Measurements from ENCODE around the gene KRT84.

Gene KRT84

DNA sequence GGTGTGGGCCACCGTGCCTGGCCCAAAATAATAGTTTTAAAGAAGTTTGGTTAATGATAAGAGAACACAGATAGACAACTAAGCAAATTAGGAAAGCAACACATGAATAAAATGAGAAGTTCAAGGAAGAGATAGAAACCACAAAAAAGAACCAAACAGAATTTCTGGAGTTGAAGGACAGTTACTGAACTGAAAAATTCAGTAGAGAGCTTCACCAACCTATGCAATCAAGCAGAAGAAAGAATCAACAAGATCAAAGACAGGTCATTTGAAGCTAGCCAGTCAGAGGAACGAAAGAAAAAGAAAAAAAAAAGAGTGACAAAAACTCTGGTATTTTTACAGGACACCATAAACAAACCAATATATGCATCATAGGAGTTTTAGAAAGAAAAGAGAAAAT lies 48.8 kb downstream of the KRT84 start:
- TF ChIP-seq FOXP2 (optimal IDR thresholded peaks at IDR 0.05; ENCODE audit: borderline replicate concordance, extremely low read depth, extremely low read length, insufficient read depth) (no peak), SIN3A (IDR thresholded peaks at IDR 0.05; ENCODE audit: borderline replicate concordance, insufficient read depth, low read length) (no peak), POLR2AphosphoS5 (IDR thresholded peaks at IDR 0.05; ENCODE audit: low read depth, low read length) (no peak), TAF1 (IDR thresholded peaks at IDR 0.05; ENCODE audit: borderline replicate concordance, insufficient read depth, low read length) (no peak)
- TF ChIP-seq, protein P1, sequence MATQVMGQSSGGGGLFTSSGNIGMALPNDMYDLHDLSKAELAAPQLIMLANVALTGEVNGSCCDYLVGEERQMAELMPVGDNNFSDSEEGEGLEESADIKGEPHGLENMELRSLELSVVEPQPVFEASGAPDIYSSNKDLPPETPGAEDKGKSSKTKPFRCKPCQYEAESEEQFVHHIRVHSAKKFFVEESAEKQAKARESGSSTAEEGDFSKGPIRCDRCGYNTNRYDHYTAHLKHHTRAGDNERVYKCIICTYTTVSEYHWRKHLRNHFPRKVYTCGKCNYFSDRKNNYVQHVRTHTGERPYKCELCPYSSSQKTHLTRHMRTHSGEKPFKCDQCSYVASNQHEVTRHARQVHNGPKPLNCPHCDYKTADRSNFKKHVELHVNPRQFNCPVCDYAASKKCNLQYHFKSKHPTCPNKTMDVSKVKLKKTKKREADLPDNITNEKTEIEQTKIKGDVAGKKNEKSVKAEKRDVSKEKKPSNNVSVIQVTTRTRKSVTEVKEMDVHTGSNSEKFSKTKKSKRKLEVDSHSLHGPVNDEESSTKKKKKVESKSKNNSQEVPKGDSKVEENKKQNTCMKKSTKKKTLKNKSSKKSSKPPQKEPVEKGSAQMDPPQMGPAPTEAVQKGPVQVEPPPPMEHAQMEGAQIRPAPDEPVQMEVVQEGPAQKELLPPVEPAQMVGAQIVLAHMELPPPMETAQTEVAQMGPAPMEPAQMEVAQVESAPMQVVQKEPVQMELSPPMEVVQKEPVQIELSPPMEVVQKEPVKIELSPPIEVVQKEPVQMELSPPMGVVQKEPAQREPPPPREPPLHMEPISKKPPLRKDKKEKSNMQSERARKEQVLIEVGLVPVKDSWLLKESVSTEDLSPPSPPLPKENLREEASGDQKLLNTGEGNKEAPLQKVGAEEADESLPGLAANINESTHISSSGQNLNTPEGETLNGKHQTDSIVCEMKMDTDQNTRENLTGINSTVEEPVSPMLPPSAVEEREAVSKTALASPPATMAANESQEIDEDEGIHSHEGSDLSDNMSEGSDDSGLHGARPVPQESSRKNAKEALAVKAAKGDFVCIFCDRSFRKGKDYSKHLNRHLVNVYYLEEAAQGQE (IDR thresholded peaks at IDR 0.05; ENCODE audit: insufficient read depth in 1 of 2, low read depth in 2 of 2, low read length in 2 of 2) = no peak

DNA sequence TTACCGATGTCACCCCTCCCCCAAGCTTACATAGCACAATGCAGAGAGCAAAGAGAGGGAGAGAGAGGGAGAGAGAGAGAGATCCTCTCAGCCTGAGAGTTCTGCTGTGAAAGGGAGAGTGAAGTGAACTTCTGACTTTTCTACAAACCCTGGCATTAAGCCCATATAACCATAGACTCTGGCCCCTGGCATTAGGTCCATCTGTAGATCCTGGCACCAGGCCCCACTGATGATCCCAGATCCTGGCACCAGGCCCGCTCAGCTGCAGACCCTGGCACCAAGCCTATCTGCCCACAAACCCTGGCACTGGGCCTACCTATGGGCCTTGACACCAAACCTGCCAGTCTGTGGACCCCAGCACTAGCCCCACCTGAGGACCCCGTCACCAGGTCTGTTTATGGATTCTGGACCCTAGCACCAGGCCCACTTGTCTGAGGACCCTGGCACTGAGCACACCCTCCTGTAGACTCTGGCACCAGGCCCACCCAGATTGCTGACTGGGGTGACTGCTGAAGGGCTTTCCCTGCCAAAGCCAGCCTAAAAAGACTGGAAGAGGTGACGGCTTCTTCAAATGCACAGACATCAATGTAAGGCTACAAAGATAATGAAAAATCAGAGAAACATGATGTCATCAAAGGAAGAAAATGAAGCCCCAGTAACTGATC lies 49.7 kb downstream of the KRT84 start:
- TF ChIP-seq FOXP2 (optimal IDR thresholded peaks at IDR 0.05; ENCODE audit: borderline replicate concordance, extremely low read depth, extremely low read length, insufficient read depth) (no peak), TAF1 (IDR thresholded peaks at IDR 0.05; ENCODE audit: borderline replicate concordance, insufficient read depth, low read length) (no peak), POLR2AphosphoS5 (IDR thresholded peaks at IDR 0.05; ENCODE audit: low read depth, low read length) (no peak), SIN3A (IDR thresholded peaks at IDR 0.05; ENCODE audit: borderline replicate concordance, insufficient read depth, low read length) (no peak)
- TF ChIP-seq, protein P1 (IDR thresholded peaks at IDR 0.05; ENCODE audit: insufficient read depth in 1 of 2, low read depth in 2 of 2, low read length in 2 of 2) = no peak

DNA sequence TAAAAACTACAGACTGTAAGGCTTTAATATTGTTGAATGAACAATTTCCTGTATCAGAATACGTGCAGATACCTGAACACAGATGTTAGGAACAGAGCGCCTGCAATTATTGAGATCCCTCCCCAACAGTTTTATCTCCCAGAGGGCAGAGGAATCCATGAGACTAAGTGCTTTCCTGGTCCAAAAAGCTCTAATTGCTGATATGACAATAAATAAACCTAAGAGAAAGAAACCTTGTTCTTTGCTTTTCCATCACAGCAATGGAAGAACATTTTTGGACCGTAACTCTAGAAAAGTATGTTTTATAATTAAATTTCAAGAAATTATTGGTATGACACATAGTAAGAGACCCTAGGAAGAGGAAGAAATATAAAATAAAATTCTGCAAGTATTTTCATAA lies 51.3 kb downstream of the KRT84 start:
- TF ChIP-seq, protein P1 (IDR thresholded peaks at IDR 0.05; ENCODE audit: insufficient read depth in 1 of 2, low read depth in 2 of 2, low read length in 2 of 2) = no peak
- TF ChIP-seq FOXP2 (optimal IDR thresholded peaks at IDR 0.05; ENCODE audit: borderline replicate concordance, extremely low read depth, extremely low read length, insufficient read depth) (no peak), SIN3A (IDR thresholded peaks at IDR 0.05; ENCODE audit: borderline replicate concordance, insufficient read depth, low read length) (no peak), TAF1 (IDR thresholded peaks at IDR 0.05; ENCODE audit: borderline replicate concordance, insufficient read depth, low read length) (no peak), POLR2AphosphoS5 (IDR thresholded peaks at IDR 0.05; ENCODE audit: low read depth, low read length) (no peak)

GRCh38 chr12:52333321-52333720 lies 52.1 kb downstream of the KRT84 start:
- TF ChIP-seq FOXP2 (optimal IDR thresholded peaks at IDR 0.05; ENCODE audit: borderline replicate concordance, extremely low read depth, extremely low read length, insufficient read depth) (no peak), SIN3A (IDR thresholded peaks at IDR 0.05; ENCODE audit: borderline replicate concordance, insufficient read depth, low read length) (no peak), POLR2AphosphoS5 (IDR thresholded peaks at IDR 0.05; ENCODE audit: low read depth, low read length) (no peak), TAF1 (IDR thresholded peaks at IDR 0.05; ENCODE audit: borderline replicate concordance, insufficient read depth, low read length) (no peak)
- TF ChIP-seq, protein P1 (IDR thresholded peaks at IDR 0.05; ENCODE audit: insufficient read depth in 1 of 2, low read depth in 2 of 2, low read length in 2 of 2) = no peak

All from PFSK-1 (cell line).